ENCODE data around the gene C3.
"Not testable (repeated sequence)": the region's sequence is repeated elsewhere in the genome, so short reads cannot be mapped to it uniquely, and the experiment has no call there.

C3 gene

GRCh38 chr19:6717441-6717971 is 2.9 kb downstream of the C3 start:
- no peak for TF ChIP-seq ZNF274 (IDR thresholded peaks at IDR 0.05; ENCODE audit: low read depth, low read length)

GRCh38 chr19:6717036-6717435 is 3.4 kb downstream of the C3 start:
- H3K4me3 ChIP-seq (ENCODE audit: low read length) = no peak overlapping the region
- no peak for TF ChIP-seq ZNF274 (IDR thresholded peaks at IDR 0.05; ENCODE audit: low read depth, low read length)

More at GRCh38 chr19:6717441-6717971, 2.9 kb downstream of the C3 start:
- H3K4me3 ChIP-seq (ENCODE audit: low read length) = no peak overlapping the region

GRCh38 chr19:6716610-6716970 is 3.9 kb downstream of the C3 start:
- TF ChIP-seq ZNF274 (IDR thresholded peaks at IDR 0.05; ENCODE audit: low read depth, low read length) = no peak
- H3K4me3 ChIP-seq (ENCODE audit: low read length) = no peak overlapping the region

- TF ChIP-seq ZNF274 (IDR thresholded peaks at IDR 0.05; ENCODE audit: low read depth, low read length) = no peak
- H3K4me3 ChIP-seq (ENCODE audit: low read length) = no peak overlapping the region
Measured at GRCh38 chr19:6714749-6715555, 5.5 kb downstream of the C3 start.

- H3K4me3 ChIP-seq (ENCODE audit: low read length) = no peak overlapping the region
- TF ChIP-seq ZNF274 (IDR thresholded peaks at IDR 0.05; ENCODE audit: low read depth, low read length) = no peak
Measured at GRCh38 chr19:6713773-6714692, 6.4 kb downstream of the C3 start.

GRCh38 chr19:6712692-6713670 is 7.5 kb downstream of the C3 start:
- no peak overlapping the region for H3K4me3 ChIP-seq (ENCODE audit: low read length)
- TF ChIP-seq ZNF274 (IDR thresholded peaks at IDR 0.05; ENCODE audit: low read depth, low read length) = no peak

GRCh38 chr19:6712231-6712630 is 8.2 kb downstream of the C3 start:
- TF ChIP-seq ZNF274 (IDR thresholded peaks at IDR 0.05; ENCODE audit: low read depth, low read length) = no peak

GRCh38 chr19:6711605-6712004 is 8.8 kb downstream of the C3 start:
- no peak overlapping the region for H3K4me3 ChIP-seq (ENCODE audit: low read length)
- no peak for TF ChIP-seq ZNF274 (IDR thresholded peaks at IDR 0.05; ENCODE audit: low read depth, low read length)

More at GRCh38 chr19:6712231-6712630, 8.2 kb downstream of the C3 start:
- H3K4me3 ChIP-seq (ENCODE audit: low read length) = no peak overlapping the region

GRCh38 chr19:6711078-6711361 is 9.4 kb downstream of the C3 start:
- no peak for TF ChIP-seq ZNF274 (IDR thresholded peaks at IDR 0.05; ENCODE audit: low read depth, low read length)
- H3K4me3 ChIP-seq (ENCODE audit: low read length) = no peak overlapping the region

GRCh38 chr19:6710273-6711077 is 10.0 kb downstream of the C3 start:
- no peak overlapping the region for H3K4me3 ChIP-seq (ENCODE audit: low read length)
- no peak for TF ChIP-seq ZNF274 (IDR thresholded peaks at IDR 0.05; ENCODE audit: low read depth, low read length)

- H3K4me3 ChIP-seq (ENCODE audit: low read length) = no peak overlapping the region
- no peak for TF ChIP-seq ZNF274 (IDR thresholded peaks at IDR 0.05; ENCODE audit: low read depth, low read length)
Measured at GRCh38 chr19:6709549-6709948, 10.9 kb downstream of the C3 start.

- H3K4me3 ChIP-seq (ENCODE audit: low read length) = not testable (repeated sequence)
Measured at GRCh38 chr19:6708913-6709312, 11.5 kb downstream of the C3 start.

GRCh38 chr19:6708346-6708745 is 12.1 kb downstream of the C3 start:
- TF ChIP-seq ZNF274 (IDR thresholded peaks at IDR 0.05; ENCODE audit: low read depth, low read length) = no peak
- H3K4me3 ChIP-seq (ENCODE audit: low read length) = no peak overlapping the region
